ENCODE measurements around the gene RECQL5.
"Not testable (repeated sequence)": the region's sequence is repeated elsewhere in the genome, so short reads cannot be mapped to it uniquely, and the experiment has no call there.

- TF ChIP-seq, protein P1, sequence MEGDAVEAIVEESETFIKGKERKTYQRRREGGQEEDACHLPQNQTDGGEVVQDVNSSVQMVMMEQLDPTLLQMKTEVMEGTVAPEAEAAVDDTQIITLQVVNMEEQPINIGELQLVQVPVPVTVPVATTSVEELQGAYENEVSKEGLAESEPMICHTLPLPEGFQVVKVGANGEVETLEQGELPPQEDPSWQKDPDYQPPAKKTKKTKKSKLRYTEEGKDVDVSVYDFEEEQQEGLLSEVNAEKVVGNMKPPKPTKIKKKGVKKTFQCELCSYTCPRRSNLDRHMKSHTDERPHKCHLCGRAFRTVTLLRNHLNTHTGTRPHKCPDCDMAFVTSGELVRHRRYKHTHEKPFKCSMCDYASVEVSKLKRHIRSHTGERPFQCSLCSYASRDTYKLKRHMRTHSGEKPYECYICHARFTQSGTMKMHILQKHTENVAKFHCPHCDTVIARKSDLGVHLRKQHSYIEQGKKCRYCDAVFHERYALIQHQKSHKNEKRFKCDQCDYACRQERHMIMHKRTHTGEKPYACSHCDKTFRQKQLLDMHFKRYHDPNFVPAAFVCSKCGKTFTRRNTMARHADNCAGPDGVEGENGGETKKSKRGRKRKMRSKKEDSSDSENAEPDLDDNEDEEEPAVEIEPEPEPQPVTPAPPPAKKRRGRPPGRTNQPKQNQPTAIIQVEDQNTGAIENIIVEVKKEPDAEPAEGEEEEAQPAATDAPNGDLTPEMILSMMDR (conservative IDR thresholded peaks at IDR 0.05 in 1 of 2, IDR thresholded peaks at IDR 0.05 in 1 of 2; ENCODE audit: low read depth in 1 of 2, low read length in 2 of 2), result not testable (repeated sequence)
- not testable (repeated sequence) for TF ChIP-seq EZH2 (IDR thresholded peaks at IDR 0.05; ENCODE audit: low read length, missing control alignments)
These were observed 73.5 kb downstream of the RECQL5 start for GRCh38 chr17:75593430-75593829.

Measured in fibroblast of lung (primary cell).